Measurements from ENCODE around the gene MGMT. TPM values are rescaled to one million over a fixed set of nuclear protein-coding genes. Genes with fewer than 3 reads are reported as not detected.

The MGMT gene
- total RNA-seq, 4 donors from 2014 or later: 18.4 to 30.3 (median 27.9) TPM

- Histone ChIP-seq H3K4me3 (no peak overlapping the region), H3K27me3 (peaks cover 0 to 31% (median 0%) of the 10 kb centered on the region in 4 donors), H3K9me3 (no peaks in the 10 kb centered on the region), H3K27ac (replicated peaks in 1 of 4) (no peak overlapping the region), H3K36me3 (no peaks in the 10 kb centered on the region), H3K4me1 (no peaks in the 10 kb centered on the region)
- 92% methylated on average over 7 of the region's 7 CpGs for WGBS
- no peak for DNase-seq (ENCODE audit: extremely low spot score)
- no peak for TF ChIP-seq POLR2A (IDR thresholded peaks at IDR 0.05; ENCODE audit: low read depth)
- TF ChIP-seq EP300 (IDR thresholded peaks at IDR 0.05): no peak
- no peak for TF ChIP-seq POLR2AphosphoS5 (IDR thresholded peaks at IDR 0.05)
- TF ChIP-seq CTCF (IDR thresholded peaks at IDR 0.05): no peak
- intact Hi-C loops (cut with DNase I): no loop called here
Measured at GRCh38 chr10:129440247-129440646, 26.8 kb upstream of the MGMT start.

GRCh38 chr10:129440722-129441316, 26.2 kb upstream of the MGMT start:
- H3K4me1 ChIP-seq: no peaks in the 10 kb centered on the region
- no peak overlapping the region for H3K27ac ChIP-seq (replicated peaks in 1 of 4)
- H3K9me3 ChIP-seq: no peaks in the 10 kb centered on the region
- TF ChIP-seq POLR2A (IDR thresholded peaks at IDR 0.05; ENCODE audit: low read depth) (no peak), EP300 (IDR thresholded peaks at IDR 0.05) (no peak), POLR2AphosphoS5 (IDR thresholded peaks at IDR 0.05) (no peak)
- no peak overlapping the region for H3K4me3 ChIP-seq
- no peaks in the 10 kb centered on the region for H3K36me3 ChIP-seq
- no peak for DNase-seq (ENCODE audit: extremely low spot score)
- peaks cover 0 to 27% (median 0%) of the 10 kb centered on the region in 4 donors for H3K27me3 ChIP-seq
- WGBS: 88% methylated on average over 7 of the region's 7 CpGs
- intact Hi-C loops (cut with DNase I): no loop called here

GRCh38 chr10:129441372-129442009, 25.6 kb upstream of the MGMT start:
- WGBS: 77% methylated on average over 9 of the region's 9 CpGs
- intact Hi-C loops (cut with DNase I): no loop called here
- Histone ChIP-seq H3K4me3 (no peak overlapping the region), H3K9me3 (no peaks in the 10 kb centered on the region), H3K36me3 (no peaks in the 10 kb centered on the region), H3K4me1 (no peaks in the 10 kb centered on the region), H3K27me3 (peaks cover 0 to 21% (median 0%) of the 10 kb centered on the region in 4 donors), H3K27ac (replicated peaks in 1 of 4) (no peak overlapping the region)
- TF ChIP-seq POLR2AphosphoS5 (IDR thresholded peaks at IDR 0.05) (no peak), CTCF (IDR thresholded peaks at IDR 0.05) (no peak), POLR2A (IDR thresholded peaks at IDR 0.05; ENCODE audit: low read depth) (no peak), EP300 (IDR thresholded peaks at IDR 0.05) (no peak)
- DNase-seq (ENCODE audit: extremely low spot score): no peak

- Histone ChIP-seq H3K27me3 (peaks cover 0 to 7% (median 0%) of the 10 kb centered on the region in 4 donors), H3K27ac (replicated peaks in 1 of 4) (no peak overlapping the region), H3K36me3 (no peaks in the 10 kb centered on the region), H3K9me3 (no peaks in the 10 kb centered on the region), H3K4me3 (no peak overlapping the region), H3K4me1 (no peaks in the 10 kb centered on the region)
- 73% methylated on average over 7 of the region's 7 CpGs for WGBS
- no peak for DNase-seq (ENCODE audit: extremely low spot score)
- intact Hi-C loops (cut with DNase I): no loop called here
- TF ChIP-seq EP300 (IDR thresholded peaks at IDR 0.05): no peak
- no peak for TF ChIP-seq POLR2A (IDR thresholded peaks at IDR 0.05; ENCODE audit: low read depth)
- no peak for TF ChIP-seq CTCF (IDR thresholded peaks at IDR 0.05)
- no peak for TF ChIP-seq POLR2AphosphoS5 (IDR thresholded peaks at IDR 0.05)
Measured at GRCh38 chr10:129442866-129443265, 24.2 kb upstream of the MGMT start.

- 80% methylated on average over 2 of the region's 2 CpGs for WGBS
- no peak overlapping the region for H3K27ac ChIP-seq (replicated peaks in 1 of 4)
- H3K4me3 ChIP-seq: no peak overlapping the region
- no peak for DNase-seq (ENCODE audit: extremely low spot score)
- H3K27me3 ChIP-seq: peaks cover 0 to 4% (median 0%) of the 10 kb centered on the region in 4 donors
- no peaks in the 10 kb centered on the region for H3K9me3 ChIP-seq
- H3K4me1 ChIP-seq: no peaks in the 10 kb centered on the region
- H3K36me3 ChIP-seq: no peaks in the 10 kb centered on the region
- intact Hi-C loops (cut with DNase I): no loop called here
- TF ChIP-seq CTCF (IDR thresholded peaks at IDR 0.05) (no peak), EP300 (IDR thresholded peaks at IDR 0.05) (no peak), POLR2A (IDR thresholded peaks at IDR 0.05; ENCODE audit: low read depth) (no peak), POLR2AphosphoS5 (IDR thresholded peaks at IDR 0.05) (no peak)
Measured at GRCh38 chr10:129444359-129444758, 22.7 kb upstream of the MGMT start.
